ENCODE data around the gene CORIN. TPM values are rescaled to one million over a fixed set of nuclear protein-coding genes. Genes with fewer than 3 reads are reported as not detected.
"Not testable (repeated sequence)": the region's sequence is repeated elsewhere in the genome, so short reads cannot be mapped to it uniquely, and the experiment has no call there.

CORIN gene
- total and polyA plus RNA-seq, 7 donors: under 0.01 to 2.5 (median 0.34) TPM

DNA sequence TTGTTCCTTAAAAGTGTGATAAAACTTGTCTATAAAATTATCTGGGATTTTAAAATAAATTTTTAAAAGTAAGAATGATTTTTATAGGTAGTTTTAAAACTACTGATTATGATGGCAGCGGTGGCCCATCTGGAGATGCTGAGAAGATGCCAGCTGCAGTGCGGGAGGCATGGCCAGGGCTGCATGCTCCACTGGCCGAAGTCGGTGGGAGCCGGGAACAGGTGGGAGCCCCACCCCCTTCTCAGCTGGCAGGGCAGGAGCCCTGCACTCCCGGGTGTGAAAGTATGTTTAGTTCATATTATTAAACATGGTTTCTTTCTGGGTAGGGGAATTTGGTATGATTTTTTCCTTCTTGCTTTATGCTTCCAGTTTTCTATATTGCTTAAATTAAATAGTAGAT, 63.8 kb downstream of the CORIN start:
- WGBS, 2 donors: 58 to 71% methylated on average over 6 of the region's 6 CpGs
- intact Hi-C loops (cut with DNase I): no loop called here
- Histone ChIP-seq H3K4me1 (no peaks in the 10 kb centered on the region), H3K27me3 (no peaks in the 10 kb centered on the region), H3K36me3 (no peaks in the 10 kb centered on the region), H3K4me3 (no peak overlapping the region), H3K27ac (no peak overlapping the region), H3K9me3 (no peaks in the 10 kb centered on the region)
- no peak for TF ChIP-seq EP300 (IDR thresholded peaks at IDR 0.05)
- no peak for TF ChIP-seq POLR2A (IDR thresholded peaks at IDR 0.05)
- no peak for TF ChIP-seq POLR2AphosphoS5 (IDR thresholded peaks at IDR 0.05)
- TF ChIP-seq, protein P1, sequence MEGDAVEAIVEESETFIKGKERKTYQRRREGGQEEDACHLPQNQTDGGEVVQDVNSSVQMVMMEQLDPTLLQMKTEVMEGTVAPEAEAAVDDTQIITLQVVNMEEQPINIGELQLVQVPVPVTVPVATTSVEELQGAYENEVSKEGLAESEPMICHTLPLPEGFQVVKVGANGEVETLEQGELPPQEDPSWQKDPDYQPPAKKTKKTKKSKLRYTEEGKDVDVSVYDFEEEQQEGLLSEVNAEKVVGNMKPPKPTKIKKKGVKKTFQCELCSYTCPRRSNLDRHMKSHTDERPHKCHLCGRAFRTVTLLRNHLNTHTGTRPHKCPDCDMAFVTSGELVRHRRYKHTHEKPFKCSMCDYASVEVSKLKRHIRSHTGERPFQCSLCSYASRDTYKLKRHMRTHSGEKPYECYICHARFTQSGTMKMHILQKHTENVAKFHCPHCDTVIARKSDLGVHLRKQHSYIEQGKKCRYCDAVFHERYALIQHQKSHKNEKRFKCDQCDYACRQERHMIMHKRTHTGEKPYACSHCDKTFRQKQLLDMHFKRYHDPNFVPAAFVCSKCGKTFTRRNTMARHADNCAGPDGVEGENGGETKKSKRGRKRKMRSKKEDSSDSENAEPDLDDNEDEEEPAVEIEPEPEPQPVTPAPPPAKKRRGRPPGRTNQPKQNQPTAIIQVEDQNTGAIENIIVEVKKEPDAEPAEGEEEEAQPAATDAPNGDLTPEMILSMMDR (IDR thresholded peaks at IDR 0.05): no peak
- DNase-seq: no peak

DNA sequence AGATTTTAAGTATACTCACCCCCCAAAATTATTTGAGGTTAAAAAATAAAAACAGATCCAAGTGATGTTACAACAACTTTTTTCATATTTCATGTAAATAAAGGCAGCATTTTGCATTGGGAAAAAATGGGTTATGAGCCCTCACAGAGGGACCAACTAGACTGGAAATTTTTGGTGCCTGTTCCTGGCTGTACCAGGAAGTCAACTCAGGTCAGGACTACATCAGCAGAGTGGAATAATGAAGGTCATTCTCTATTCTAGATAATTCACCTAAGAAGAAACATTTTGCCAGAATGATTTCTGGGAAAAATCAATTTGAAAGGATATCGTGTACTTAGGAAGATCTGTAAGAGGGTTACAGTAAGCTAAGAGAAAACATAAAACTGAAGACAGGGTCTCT, 66.8 kb downstream of the CORIN start:
- Histone ChIP-seq H3K27ac (no peak overlapping the region), H3K36me3 (no peaks in the 10 kb centered on the region), H3K4me1 (no peaks in the 10 kb centered on the region), H3K4me3 (no peak overlapping the region), H3K9me3 (no peaks in the 10 kb centered on the region), H3K27me3 (no peaks in the 10 kb centered on the region)
- whole genome bisulfite sequencing, 2 donors: 83 to 90% methylated on average over 1 of the region's 1 CpG
- intact Hi-C loops (cut with DNase I): no loop called here
- DNase-seq: no peak
- TF ChIP-seq, protein P1 (IDR thresholded peaks at IDR 0.05): no peak
- no peak for TF ChIP-seq POLR2AphosphoS5 (IDR thresholded peaks at IDR 0.05)
- no peak for TF ChIP-seq EP300 (IDR thresholded peaks at IDR 0.05)
- TF ChIP-seq POLR2A (IDR thresholded peaks at IDR 0.05): no peak

DNA sequence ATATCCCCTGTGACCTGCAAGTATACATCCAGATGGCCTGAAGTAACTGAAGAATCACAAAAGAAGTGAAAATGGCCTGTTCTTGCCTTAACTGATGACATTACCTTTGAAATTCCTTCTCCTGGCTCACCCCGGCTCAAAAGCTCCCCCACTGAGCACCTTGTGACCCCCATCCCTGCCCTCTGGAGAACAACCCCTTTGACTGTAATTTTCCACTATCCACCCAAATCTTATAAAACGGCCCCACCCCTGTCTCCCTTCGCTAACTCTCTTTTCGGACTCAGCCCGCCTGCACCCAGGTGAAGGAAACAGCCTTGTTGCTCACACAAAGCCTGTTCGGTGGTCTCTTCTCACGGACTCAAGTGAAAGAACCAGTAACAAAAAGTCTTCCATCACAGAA, 69.9 kb downstream of the CORIN start:
- H3K36me3 ChIP-seq; H3K9me3 ChIP-seq; H3K4me1 ChIP-seq; H3K4me3 ChIP-seq; H3K27ac ChIP-seq; intact Hi-C loops (cut with DNase I); DNase-seq; H3K27me3 ChIP-seq: not testable (repeated sequence)
- 76 to 83% methylated on average over 7 of the region's 7 CpGs for WGBS, 2 donors

DNA sequence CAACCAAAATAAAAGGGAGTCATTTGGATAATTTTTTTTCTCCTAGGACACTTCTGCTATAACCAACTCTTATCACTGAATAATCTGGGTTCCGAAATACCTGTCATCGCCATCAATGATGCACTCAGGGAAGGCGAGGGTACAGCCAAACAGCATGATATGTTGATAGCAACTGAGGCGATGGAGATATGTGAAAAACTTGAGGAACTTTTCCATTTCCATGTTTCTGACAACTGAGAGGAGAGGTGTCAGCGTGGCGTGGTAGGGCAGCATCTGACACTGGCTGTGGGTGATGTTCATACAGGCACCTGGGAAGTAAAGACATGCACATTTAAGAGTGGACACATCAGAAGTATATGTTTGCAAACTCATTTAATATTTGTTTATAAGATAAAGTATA, 74.6 kb downstream of the CORIN start:
- no peak overlapping the region for H3K27ac ChIP-seq
- no peak for DNase-seq
- WGBS, 2 donors: 93 to 94% methylated on average over 6 of the region's 6 CpGs
- intact Hi-C loops (cut with DNase I): no loop called here
- H3K4me3 ChIP-seq: no peak overlapping the region
- TF ChIP-seq POLR2AphosphoS5 (IDR thresholded peaks at IDR 0.05) (no peak), EP300 (IDR thresholded peaks at IDR 0.05) (no peak), POLR2A (IDR thresholded peaks at IDR 0.05) (no peak)
- TF ChIP-seq, protein P1 (IDR thresholded peaks at IDR 0.05): no peak
- H3K4me1 ChIP-seq: no peaks in the 10 kb centered on the region
- H3K27me3 ChIP-seq: no peaks in the 10 kb centered on the region
- no peaks in the 10 kb centered on the region for H3K9me3 ChIP-seq
- H3K36me3 ChIP-seq: no peaks in the 10 kb centered on the region

DNA sequence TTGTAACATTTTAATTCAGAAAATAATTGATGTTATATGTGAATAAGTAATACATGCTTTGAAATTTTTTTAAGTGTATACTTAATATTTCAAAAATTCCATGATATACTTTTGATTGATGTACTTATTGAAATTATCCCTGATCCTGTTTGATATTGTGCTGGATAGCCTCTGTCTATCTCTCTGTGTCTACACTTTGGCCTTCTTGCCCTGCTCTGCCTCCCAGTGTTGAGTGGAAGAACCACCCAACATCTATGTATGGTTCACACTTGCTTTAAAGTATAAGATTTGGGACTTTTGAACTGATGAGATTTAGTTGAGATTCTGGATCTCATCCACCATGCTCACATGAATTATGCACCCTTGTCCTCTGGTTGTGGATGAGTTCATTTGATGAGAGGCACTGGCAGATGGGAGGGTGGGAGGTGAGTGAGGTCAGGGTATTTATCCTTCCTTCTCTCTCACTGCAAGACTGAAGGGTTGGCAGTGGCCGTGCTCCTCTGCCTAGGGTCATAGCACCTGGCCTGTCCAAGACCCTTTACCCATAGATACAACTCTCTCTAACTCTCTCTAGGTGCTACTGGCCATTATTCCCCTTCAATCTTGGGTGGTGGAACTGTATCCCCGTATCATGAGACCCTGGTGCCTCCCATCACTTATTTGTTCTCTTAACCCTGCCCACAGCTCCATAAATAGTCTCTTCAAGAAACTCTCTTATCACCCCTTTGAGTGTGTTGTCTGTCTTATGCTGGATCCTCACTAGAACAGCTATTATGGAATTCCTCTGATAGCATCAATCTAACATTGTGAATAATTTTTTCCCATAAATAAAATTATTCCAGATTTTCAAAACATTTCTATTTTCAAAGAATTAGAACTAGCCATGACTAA, 75.2 kb downstream of the CORIN start:
- DNase-seq: no peak
- TF ChIP-seq EP300 (IDR thresholded peaks at IDR 0.05) (no peak), POLR2A (IDR thresholded peaks at IDR 0.05) (no peak), POLR2AphosphoS5 (IDR thresholded peaks at IDR 0.05) (no peak)
- TF ChIP-seq, protein P1 (IDR thresholded peaks at IDR 0.05): no peak
- no peaks in the 10 kb centered on the region for H3K9me3 ChIP-seq
- WGBS, 2 donors: 53 to 85% methylated on average over 2 of the region's 2 CpGs
- H3K4me1 ChIP-seq: no peaks in the 10 kb centered on the region
- H3K4me3 ChIP-seq: no peak overlapping the region
- no peaks in the 10 kb centered on the region for H3K27me3 ChIP-seq
- H3K36me3 ChIP-seq: no peaks in the 10 kb centered on the region
- no peak overlapping the region for H3K27ac ChIP-seq
- intact Hi-C loops (cut with DNase I): no loop called here

DNA sequence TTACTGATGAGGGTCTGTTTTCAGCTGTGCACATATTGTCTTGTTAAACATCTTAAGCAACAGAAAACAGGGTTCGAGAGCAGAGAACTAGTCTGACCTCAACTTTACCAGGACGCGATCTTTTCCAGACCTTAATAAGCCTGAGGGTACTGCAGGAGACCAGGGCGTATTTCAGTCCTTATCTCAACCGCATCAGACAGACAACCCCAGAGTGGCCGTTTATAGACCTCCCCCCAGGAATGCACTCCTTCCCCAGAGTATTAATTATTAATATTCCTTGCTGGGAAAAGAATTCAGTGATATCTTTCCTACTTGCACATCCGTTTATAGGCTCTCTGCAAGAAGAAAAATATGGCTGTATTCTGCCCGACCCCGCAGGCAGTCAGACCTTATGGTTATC, 84.6 kb downstream of the CORIN start:
- H3K4me3 ChIP-seq; DNase-seq; H3K27me3 ChIP-seq; H3K36me3 ChIP-seq; H3K4me1 ChIP-seq; H3K27ac ChIP-seq; H3K9me3 ChIP-seq; intact Hi-C loops (cut with DNase I): not testable (repeated sequence)
- WGBS, 2 donors: 84 to 85% methylated on average over 9 of the region's 9 CpGs
